Tibial artery (tissue), 4 donors: ENCODE measurements around the gene PRH2.

Experiments
- DNase-seq, 2 donors: peaks; one replicate each; pipeline ENCODE4 v3.0.0-alpha.2; 2019
- H3K27ac ChIP-seq, 2 donors: fragments of 200-600 bp; sonication (generic) in 1 of 2; 1 replicate in 1 of 2; 2 replicates in 1 of 2; pipeline ENCODE4 v1.5.1; 2018 to 2019; ENCODE audit warnings: mild to moderate bottlenecking in 1 of 2
- H3K27me3 ChIP-seq, 2 donors: fragments of 200-600 bp; sonication (generic) in 1 of 2; one replicate each; pipeline versions ENCODE4 v1.5.1 to v1.6.0; 2016 to 2019
- H3K36me3 ChIP-seq, 3 donors: fragments of 200-600 bp; sonication (generic) in 2 of 3; one replicate each; pipeline ENCODE4 v1.5.1; 2016 to 2019; ENCODE audit warnings: mild to moderate bottlenecking in 2 of 3
- H3K4me1 ChIP-seq, 4 donors: fragments of 200-600 bp; sonication (generic) in 2 of 4; 1 replicate in 3 of 4; 2 replicates in 1 of 4; pipeline ENCODE4 v1.5.1; 2016 to 2019
- H3K4me3 ChIP-seq, 2 donors: fragments of 200-600 bp; sonication (generic) in 1 of 2; 1 replicate in 1 of 2; 2 replicates in 1 of 2; pipeline ENCODE4 v1.5.1; 2018 to 2019; ENCODE audit warnings: mild to moderate bottlenecking in 2 of 2
- H3K9me3 ChIP-seq, 3 donors: fragments of 200-600 bp; sonication (generic) in 1 of 3; one replicate each; pipeline ENCODE4 v1.5.1; 2016 to 2019
- intact Hi-C: fragments of 100-400 bp; cut with DNase I; formaldehyde crosslinking; loops from one replicate; pipeline ENCODE4 v1.15.0; 2023; ENCODE audit warnings: low total_unique reads
- TF ChIP-seq, protein P1 (sequence below), 2 experiments: fragments of 200-600 bp in 1 of 2; fragments of 450-650 bp in 1 of 2; IDR thresholded peaks; one replicate each; pipeline ENCODE4 v1.5.1; 2017 to 2019; ENCODE audit warnings: antibody characterized with exemption in 2 of 2, mild to moderate bottlenecking in 1 of 2, moderate library complexity in 1 of 2

PRH2 gene

DNA sequence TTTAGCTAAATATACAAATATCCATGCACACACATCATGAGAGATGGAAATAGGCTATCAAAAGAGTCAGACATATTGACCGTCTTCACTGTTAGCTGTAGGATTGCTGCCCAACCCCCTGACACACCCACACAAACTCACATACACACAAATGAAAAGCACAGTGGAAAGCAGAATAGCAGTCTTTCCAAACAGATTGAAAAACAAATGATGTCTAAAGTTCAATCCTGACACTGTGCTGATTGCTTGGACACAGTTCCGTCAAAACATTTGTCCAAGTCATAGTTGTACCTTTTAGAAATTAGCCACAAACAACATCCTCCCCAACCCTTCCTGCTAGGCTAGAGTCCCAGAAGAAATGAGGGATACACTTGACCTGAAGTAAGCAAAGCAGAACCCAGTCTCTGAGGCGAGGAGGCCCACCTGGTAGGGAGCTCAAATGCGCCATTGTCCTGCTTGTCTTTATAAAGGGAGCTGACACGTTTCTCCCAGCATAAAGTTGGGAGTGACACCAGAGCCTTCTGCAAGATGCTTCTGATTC lies at the start of gene PRH2:
TSS of gene PRH2 (plus strand) at position 491 of the 541 bp plus-strand sequence. CDS start at position 529, 38 bp downstream.
- Histone ChIP-seq H3K27ac (no peak within 1 kb of the TSS), H3K4me3 (no peak within 1 kb of the TSS), H3K27me3 (no peaks in the 10 kb centered on the region), H3K4me1 (no peaks in the 10 kb centered on the region), H3K36me3 (no peaks in the 10 kb centered on the region), H3K9me3 (no peaks in the 10 kb centered on the region)
- TF ChIP-seq, protein P1, sequence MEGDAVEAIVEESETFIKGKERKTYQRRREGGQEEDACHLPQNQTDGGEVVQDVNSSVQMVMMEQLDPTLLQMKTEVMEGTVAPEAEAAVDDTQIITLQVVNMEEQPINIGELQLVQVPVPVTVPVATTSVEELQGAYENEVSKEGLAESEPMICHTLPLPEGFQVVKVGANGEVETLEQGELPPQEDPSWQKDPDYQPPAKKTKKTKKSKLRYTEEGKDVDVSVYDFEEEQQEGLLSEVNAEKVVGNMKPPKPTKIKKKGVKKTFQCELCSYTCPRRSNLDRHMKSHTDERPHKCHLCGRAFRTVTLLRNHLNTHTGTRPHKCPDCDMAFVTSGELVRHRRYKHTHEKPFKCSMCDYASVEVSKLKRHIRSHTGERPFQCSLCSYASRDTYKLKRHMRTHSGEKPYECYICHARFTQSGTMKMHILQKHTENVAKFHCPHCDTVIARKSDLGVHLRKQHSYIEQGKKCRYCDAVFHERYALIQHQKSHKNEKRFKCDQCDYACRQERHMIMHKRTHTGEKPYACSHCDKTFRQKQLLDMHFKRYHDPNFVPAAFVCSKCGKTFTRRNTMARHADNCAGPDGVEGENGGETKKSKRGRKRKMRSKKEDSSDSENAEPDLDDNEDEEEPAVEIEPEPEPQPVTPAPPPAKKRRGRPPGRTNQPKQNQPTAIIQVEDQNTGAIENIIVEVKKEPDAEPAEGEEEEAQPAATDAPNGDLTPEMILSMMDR (IDR thresholded peaks at IDR 0.05) = no peak
- no peak for DNase-seq
- intact Hi-C loops = no loop called here

DNA sequence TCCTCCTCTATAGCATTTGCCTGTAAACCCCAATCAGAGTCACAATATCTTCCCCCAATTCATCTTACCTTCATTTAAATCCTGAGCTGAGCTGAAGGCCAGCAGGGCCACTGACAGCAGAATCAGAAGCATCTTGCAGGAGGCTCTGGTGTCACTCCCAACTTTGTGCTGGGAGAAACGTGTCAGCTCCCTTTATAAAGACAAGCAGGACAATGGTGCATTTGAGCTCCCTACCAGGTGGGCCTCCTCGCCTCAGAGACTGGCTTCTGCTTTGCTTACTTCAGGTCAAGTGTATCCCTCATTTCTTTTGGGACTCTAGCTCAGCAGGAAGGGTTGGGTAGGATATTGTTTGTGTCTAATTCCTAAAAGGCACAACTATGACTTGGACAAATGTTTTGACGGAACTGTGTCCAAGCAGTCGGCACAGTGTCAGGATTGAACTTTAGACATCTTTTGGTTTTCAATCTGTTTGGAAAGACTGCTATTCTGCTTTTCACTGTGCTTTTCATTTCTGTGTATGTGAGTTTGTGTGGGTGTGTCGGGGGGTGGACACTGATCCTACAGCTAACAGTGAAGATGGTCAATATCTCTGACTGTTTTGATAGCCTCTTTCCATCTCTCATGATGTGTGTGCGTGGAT lies 44.8 kb upstream of the PRH2 start, which contains the start of gene PRH1:
TSS of gene PRH1 (minus strand) at position 170 of the 640 bp plus-strand sequence. CDS start at position 132, 38 bp downstream.
- H3K36me3 ChIP-seq = peaks cover 0 to 12% (median 11%) of the 10 kb centered on the region in 3 donors
- no peak within 1 kb of the TSS for H3K4me3 ChIP-seq
- intact Hi-C loops = no loop called here
- TF ChIP-seq, protein P1 (IDR thresholded peaks at IDR 0.05) = no peak
- no peaks in the 10 kb centered on the region for H3K27me3 ChIP-seq
- H3K4me1 ChIP-seq = no peaks in the 10 kb centered on the region
- no peak within 1 kb of the TSS for H3K27ac ChIP-seq
- DNase-seq = no peak
- no peaks in the 10 kb centered on the region for H3K9me3 ChIP-seq

DNA sequence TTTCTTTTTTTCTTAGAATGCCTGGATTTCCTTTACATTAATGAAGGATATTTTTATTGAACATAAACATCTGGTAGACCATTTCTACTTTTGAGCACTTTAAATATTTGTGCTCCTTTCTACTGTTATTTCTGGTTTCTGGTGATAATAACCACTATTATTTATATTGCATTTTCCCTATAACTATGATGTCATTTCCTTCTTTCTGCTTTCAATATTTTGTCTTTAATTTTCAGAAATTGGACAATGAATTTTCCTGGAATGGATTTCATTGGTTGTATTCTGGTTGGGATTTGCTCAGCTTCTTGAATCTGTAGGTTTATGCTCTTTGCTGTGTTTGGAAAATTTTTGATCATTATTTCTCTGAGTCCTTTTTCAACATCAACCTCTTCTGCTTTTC lies 39.8 kb upstream of the PRH2 start:
- TF ChIP-seq, protein P1 (IDR thresholded peaks at IDR 0.05) = no peak
- H3K36me3 ChIP-seq = no peaks in the 10 kb centered on the region
- intact Hi-C loops = no loop called here
- H3K9me3 ChIP-seq = no peaks in the 10 kb centered on the region
- H3K27me3 ChIP-seq = no peaks in the 10 kb centered on the region
- DNase-seq = no peak
- no peak overlapping the region for H3K4me3 ChIP-seq
- no peaks in the 10 kb centered on the region for H3K4me1 ChIP-seq
- H3K27ac ChIP-seq = no peak overlapping the region

DNA sequence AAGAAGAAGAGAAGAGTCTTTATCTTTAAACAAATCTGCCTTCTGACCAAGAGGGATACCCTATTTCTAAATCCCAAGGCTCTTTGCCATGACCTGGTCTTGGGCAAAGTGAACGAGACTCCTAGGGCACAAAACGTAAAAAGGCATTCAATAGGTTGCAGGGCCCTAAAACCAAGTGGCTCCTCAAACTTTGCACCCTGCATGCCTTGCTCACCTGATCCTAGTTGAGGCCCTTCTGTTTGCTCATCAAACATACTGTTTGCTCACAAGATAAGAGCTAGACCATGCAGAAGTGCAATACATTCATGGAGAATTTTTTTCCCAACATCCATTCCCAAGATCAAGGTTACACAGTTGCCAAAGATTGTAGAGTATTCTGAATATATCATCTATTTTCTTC lies 37.1 kb upstream of the PRH2 start:
- intact Hi-C loops = no loop called here
- H3K27ac ChIP-seq = no peak overlapping the region
- TF ChIP-seq, protein P1 (IDR thresholded peaks at IDR 0.05) = no peak

DNA sequence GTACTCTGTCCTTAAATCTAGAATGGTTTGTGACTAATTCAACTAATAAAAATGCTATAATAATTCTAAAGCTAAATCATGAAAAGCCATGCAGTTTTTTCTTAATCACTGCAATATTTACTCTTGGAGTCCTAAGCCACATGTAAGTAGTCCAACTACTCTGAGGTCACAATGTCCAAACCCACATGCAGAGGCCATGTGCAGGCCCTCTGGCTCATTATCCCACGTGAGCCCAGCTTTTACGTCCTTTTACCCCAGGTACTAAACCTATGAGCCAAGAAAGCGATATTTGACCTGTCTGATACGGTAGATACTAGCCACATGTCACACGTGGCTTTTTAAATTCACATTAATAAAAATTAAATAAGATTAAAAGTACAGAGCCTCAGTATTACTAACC lies 32.2 kb upstream of the PRH2 start:
- intact Hi-C loops = no loop called here
- TF ChIP-seq, protein P1 (IDR thresholded peaks at IDR 0.05) = no peak
- no peak for DNase-seq
- no peak overlapping the region for H3K4me3 ChIP-seq
- peaks cover 0 to 8% (median 0%) of the 10 kb centered on the region in 3 donors for H3K36me3 ChIP-seq
- H3K4me1 ChIP-seq = no peaks in the 10 kb centered on the region
- no peak overlapping the region for H3K27ac ChIP-seq
- H3K27me3 ChIP-seq = no peaks in the 10 kb centered on the region
- H3K9me3 ChIP-seq = no peaks in the 10 kb centered on the region

More for the DNA sequence above, 37.1 kb upstream of the PRH2 start:
- no peak overlapping the region for H3K4me3 ChIP-seq
- H3K9me3 ChIP-seq = no peaks in the 10 kb centered on the region
- H3K36me3 ChIP-seq = no peaks in the 10 kb centered on the region
- H3K27me3 ChIP-seq = no peaks in the 10 kb centered on the region
- DNase-seq = no peak
- H3K4me1 ChIP-seq = no peaks in the 10 kb centered on the region
